Measurements from ENCODE around the gene MYO5C.

The MYO5C gene

GRCh38 chr15:52224211-52224610 lies 71.4 kb downstream of the MYO5C start:
- TF ChIP-seq JUND (IDR thresholded peaks at IDR 0.05; ENCODE audit: low read depth), result no peak
- in situ Hi-C loops (cut with HindIII; ENCODE audit: low pct_unique_long_range_greater_than_20kb, low sequenced_read_pairs), result no loop called here
- DNase-seq (ENCODE audit: low read depth in 1 of 2, low spot score in 1 of 2), result no peak

- no peak for TF ChIP-seq JUND (IDR thresholded peaks at IDR 0.05; ENCODE audit: low read depth)
- in situ Hi-C loops (cut with HindIII; ENCODE audit: low pct_unique_long_range_greater_than_20kb, low sequenced_read_pairs), result no loop called here
- DNase-seq (ENCODE audit: low read depth in 1 of 2, low spot score in 1 of 2), result no peak
Observed at GRCh38 chr15:52221730-52222129, 73.9 kb downstream of the MYO5C start.

- no peak for DNase-seq (ENCODE audit: low read depth in 1 of 2, low spot score in 1 of 2)
- in situ Hi-C loops (cut with HindIII; ENCODE audit: low pct_unique_long_range_greater_than_20kb, low sequenced_read_pairs), result no loop called here
- no peak for TF ChIP-seq JUND (IDR thresholded peaks at IDR 0.05; ENCODE audit: low read depth)
Observed at GRCh38 chr15:52220937-52221660, 74.5 kb downstream of the MYO5C start.

- in situ Hi-C loops (cut with HindIII; ENCODE audit: low pct_unique_long_range_greater_than_20kb, low sequenced_read_pairs), result no loop called here
- TF ChIP-seq JUND (IDR thresholded peaks at IDR 0.05; ENCODE audit: low read depth), result no peak
- no peak for DNase-seq (ENCODE audit: low read depth in 1 of 2, low spot score in 1 of 2)
Observed at GRCh38 chr15:52220251-52220650, 75.4 kb downstream of the MYO5C start.

GRCh38 chr15:52218816-52219215 lies 76.8 kb downstream of the MYO5C start:
- in situ Hi-C loops (cut with HindIII; ENCODE audit: low pct_unique_long_range_greater_than_20kb, low sequenced_read_pairs), result no loop called here
- no peak for DNase-seq (ENCODE audit: low read depth in 1 of 2, low spot score in 1 of 2)
- TF ChIP-seq JUND (IDR thresholded peaks at IDR 0.05; ENCODE audit: low read depth), result no peak

- in situ Hi-C loops (cut with HindIII; ENCODE audit: low pct_unique_long_range_greater_than_20kb, low sequenced_read_pairs), result no loop called here
- DNase-seq (ENCODE audit: low read depth in 1 of 2, low spot score in 1 of 2), result no peak
- TF ChIP-seq JUND (IDR thresholded peaks at IDR 0.05; ENCODE audit: low read depth), result no peak
Observed at GRCh38 chr15:52218371-52218770, 77.2 kb downstream of the MYO5C start.

DNA sequence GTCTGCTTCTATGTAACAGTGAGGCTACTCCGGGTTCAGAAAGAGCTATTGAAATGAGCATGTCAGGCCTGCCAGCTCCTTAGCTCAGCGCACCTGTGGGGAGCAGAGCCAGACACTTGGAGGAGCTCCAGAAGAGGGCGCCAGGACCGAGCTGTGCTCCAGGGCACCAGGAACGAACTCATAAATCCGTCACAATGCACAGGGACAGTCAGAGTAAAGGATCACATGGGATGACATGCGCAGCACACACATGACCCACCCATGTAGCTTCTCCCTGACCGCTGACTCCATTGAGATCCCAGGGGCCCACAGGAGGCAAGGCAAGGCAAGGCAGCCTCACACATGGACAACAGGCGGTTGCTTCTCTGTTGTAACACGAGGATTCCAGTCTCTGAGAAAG lies 78.4 kb downstream of the MYO5C start:
- TF ChIP-seq JUND (IDR thresholded peaks at IDR 0.05; ENCODE audit: low read depth), result no peak
- DNase-seq (ENCODE audit: low read depth in 1 of 2, low spot score in 1 of 2), result peak in 1 of 2 experiments; percentile 54
- in situ Hi-C loops (cut with HindIII; ENCODE audit: low pct_unique_long_range_greater_than_20kb, low sequenced_read_pairs), result no loop called here

DNA sequence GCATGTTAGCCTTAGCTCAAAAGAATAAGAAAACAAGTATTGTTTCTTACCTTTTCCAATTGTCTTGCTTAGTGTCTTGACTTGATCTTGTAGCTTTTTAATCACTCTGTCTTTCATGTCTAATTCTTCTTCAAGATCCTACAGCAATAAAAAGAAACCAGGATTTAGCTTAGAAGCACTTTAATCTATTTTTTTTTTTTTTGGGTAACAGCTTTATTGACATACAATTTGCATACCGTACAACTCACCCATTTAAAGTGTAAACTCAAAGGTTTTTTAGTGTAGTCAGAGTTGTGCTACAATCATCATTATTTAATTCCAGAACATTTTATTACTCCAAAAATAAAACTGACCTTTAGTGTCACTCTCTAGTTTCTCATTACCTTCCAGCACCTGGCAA lies 81.1 kb downstream of the MYO5C start:
- no peak for TF ChIP-seq JUND (IDR thresholded peaks at IDR 0.05; ENCODE audit: low read depth)
- in situ Hi-C loops (cut with HindIII; ENCODE audit: low pct_unique_long_range_greater_than_20kb, low sequenced_read_pairs), result no loop called here
- DNase-seq (ENCODE audit: low read depth in 1 of 2, low spot score in 1 of 2), result no peak

GRCh38 chr15:52213206-52213605 lies 82.4 kb downstream of the MYO5C start:
- DNase-seq (ENCODE audit: low read depth in 1 of 2, low spot score in 1 of 2), result no peak
- no peak for TF ChIP-seq JUND (IDR thresholded peaks at IDR 0.05; ENCODE audit: low read depth)
- in situ Hi-C loops (cut with HindIII; ENCODE audit: low pct_unique_long_range_greater_than_20kb, low sequenced_read_pairs), result no loop called here

DNA sequence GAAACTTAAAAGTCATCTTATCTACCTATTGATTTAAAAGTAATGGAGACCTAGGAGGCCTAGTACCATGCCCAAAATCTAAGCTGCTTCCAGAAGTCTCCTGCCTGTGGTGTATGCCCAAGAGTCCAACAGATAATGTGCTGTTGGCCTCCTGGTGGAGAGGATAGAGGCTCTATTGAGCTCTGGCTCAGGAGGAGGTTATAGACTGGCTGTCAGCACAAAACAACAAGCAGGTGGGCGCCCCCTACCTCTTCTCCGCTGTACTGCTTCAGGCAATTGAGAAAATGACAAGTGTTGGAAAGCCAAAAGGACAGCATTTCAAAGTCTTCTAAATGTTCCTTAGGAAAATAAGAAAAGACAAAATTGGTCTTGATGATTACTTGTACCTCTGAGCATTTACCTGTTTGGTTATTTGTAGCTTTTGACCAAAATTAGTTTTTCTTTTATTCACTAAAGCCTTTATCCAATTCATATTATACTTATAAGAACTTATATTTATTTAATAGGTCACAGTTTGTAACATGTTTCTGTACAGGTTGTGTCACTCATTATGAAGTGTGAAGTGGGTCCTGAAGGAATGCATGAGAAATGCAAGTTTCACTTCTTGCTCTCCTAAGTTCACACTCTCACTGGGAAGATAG lies 87.2 kb downstream of the MYO5C start:
- TF ChIP-seq JUND (IDR thresholded peaks at IDR 0.05; ENCODE audit: low read depth), result no peak
- peak; percentile 23 to 74 for DNase-seq (ENCODE audit: low read depth in 1 of 2, low spot score in 1 of 2)

GRCh38 chr15:52207191-52207590 lies 88.4 kb downstream of the MYO5C start:
- in situ Hi-C loops (cut with HindIII; ENCODE audit: low pct_unique_long_range_greater_than_20kb, low sequenced_read_pairs), result no loop called here
- no peak for TF ChIP-seq JUND (IDR thresholded peaks at IDR 0.05; ENCODE audit: low read depth)
- no peak for DNase-seq (ENCODE audit: low read depth in 1 of 2, low spot score in 1 of 2)

More for the DNA sequence above, 87.2 kb downstream of the MYO5C start:
- in situ Hi-C loops (cut with HindIII; ENCODE audit: low pct_unique_long_range_greater_than_20kb, low sequenced_read_pairs), result no loop called here

GRCh38 chr15:52206446-52206845 lies 89.2 kb downstream of the MYO5C start:
- TF ChIP-seq JUND (IDR thresholded peaks at IDR 0.05; ENCODE audit: low read depth), result no peak
- no peak for DNase-seq (ENCODE audit: low read depth in 1 of 2, low spot score in 1 of 2)
- in situ Hi-C loops (cut with HindIII; ENCODE audit: low pct_unique_long_range_greater_than_20kb, low sequenced_read_pairs), result no loop called here

GRCh38 chr15:52204657-52205056 lies 90.9 kb downstream of the MYO5C start:
- in situ Hi-C loops (cut with HindIII; ENCODE audit: low pct_unique_long_range_greater_than_20kb, low sequenced_read_pairs), result no loop called here
- DNase-seq (ENCODE audit: low read depth in 1 of 2, low spot score in 1 of 2), result no peak
- no peak for TF ChIP-seq JUND (IDR thresholded peaks at IDR 0.05; ENCODE audit: low read depth)
